HG03135 (cell line): ENCODE measurements around the gene BCAR3.
A peak's percentile ranks its signal among the peaks of the same experiment; 100 is the strongest.
"Not testable (repeated sequence)": the region's sequence is repeated elsewhere in the genome, so short reads cannot be mapped to it uniquely, and the experiment has no call there.

ENCODE experiments used
- ATAC-seq: cut with Tn5 transposase; IDR thresholded peaks from one replicate; pipeline ENCODE4 v1.9.1; 2021; ENCODE audit warnings: mild to moderate bottlenecking, moderate library complexity; ENCODE audit not compliant: unreplicated experiment

The BCAR3 gene

DNA sequence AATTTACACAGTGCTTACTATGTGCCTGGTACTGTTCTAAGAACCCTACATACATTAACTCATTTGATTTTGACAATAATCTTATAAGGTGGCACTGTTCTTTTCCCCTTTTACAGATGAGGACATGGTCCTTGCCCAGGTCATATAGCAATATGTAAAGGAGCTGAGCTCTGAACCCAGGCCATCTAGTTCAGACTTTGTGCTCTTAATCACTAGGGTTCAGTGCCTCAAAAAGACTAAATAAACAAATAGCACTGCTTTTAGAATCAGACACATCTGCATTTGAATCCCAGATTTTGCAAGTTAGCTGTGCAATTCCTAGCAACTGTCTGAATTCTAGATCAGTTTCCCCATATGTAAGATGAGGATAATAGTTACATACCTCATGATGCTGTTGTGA lies 8.7 kb upstream of the BCAR3 start:
- no peak for ATAC-seq

DNA sequence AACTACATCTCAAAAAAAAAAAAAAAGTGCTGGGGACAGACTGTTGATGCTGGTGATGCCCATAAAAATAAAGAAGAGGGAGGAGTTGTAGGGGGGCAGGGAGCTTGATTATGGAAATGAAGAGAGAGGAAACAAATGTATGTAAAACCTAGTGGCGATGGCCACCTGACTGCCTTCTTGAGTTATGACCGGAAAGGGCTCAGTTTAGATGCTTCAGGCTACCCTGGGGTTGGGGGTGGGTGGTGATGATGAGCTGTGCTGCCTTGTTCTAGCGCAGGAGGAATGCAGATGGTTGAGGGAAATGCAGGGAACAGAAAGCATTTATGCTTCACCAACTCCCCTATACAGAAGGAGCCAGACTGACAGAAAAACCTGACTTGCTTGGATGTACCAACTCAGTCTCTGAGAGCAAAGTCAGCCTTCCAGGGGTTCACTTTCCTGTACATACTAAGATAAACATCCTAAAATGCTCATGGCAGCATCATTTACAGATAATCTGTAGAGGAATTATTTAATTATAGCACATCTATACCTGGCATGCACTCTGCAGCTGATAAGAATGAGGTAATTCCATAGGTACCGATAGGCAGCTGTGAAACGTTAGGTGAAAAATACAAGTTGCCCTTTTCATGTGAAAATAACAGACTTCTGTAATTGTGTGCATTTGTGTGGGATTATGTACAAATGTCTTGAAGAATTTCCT lies 8.0 kb upstream of the BCAR3 start:
- no peak for ATAC-seq

DNA sequence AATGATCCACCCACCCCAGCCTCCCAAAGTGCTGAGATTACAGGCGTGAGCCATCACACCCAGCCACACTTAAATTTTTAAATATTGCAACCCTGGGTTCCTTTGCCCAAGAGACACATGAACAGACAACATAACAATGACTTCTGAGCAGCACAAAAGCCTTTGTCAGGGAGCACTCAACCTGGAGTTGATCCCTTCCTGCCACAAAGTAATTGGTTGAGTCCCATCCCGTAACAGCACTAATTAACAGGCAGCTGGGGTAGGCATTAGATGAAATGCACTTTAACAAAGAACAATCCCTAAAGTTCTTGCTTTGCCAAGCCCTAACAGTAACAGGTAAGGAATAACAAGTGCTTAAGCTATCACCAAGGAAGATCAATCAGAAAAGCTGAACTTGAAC lies 5.9 kb upstream of the BCAR3 start:
- ATAC-seq = no peak

DNA sequence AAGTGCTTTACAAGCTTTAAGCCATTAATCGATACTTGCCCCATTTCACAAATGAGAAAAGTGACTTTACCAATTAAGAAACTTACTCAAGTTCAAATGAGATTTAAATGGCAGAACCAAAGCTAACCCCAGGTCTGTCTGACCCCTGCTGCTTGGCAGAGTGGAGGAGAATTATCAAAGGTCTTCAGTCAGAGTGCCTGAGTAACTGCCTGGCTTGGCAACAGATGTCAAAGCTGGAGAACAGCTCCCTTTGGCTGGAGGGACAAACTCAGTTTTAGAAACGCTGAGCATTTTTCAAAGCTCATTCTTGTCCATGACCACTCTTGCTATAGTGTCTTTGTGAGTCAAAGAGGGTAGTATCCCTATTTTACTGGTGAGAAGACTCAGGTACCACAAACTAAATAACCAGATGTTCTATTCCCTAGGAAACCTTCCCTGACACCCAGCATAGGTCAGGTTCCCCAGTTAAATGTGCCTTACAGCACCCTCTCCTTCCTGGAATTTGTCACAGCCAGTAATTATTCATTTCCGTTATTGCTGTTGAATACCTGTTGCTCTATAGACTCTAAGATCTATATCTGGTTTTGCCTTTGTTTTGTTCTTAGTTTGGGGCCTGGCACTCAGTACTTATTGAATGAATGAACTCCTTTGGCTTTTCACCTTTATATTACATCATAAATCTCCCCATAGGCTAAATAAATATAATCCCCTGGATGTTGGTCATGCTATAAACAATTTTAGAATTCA lies 5.0 kb upstream of the BCAR3 start:
- no peak for ATAC-seq

DNA sequence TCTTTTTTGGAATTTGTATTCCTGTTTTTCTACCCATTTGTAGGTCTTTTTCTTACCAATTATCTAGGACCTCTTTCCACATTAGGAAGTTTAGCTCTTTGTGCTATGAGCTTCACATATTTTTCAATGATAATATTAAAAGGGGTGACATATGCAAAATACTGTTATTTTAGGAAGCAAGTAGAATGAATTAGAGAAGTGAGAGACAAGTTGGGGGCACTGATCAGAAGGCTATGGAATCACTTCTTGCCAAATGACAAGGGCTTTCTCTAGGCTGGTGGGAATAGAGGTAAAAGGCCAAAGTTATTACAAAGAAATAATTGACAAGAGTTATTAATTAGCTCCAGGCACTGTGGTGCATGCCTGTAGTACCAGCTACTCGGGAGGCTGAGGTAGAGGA lies 4.3 kb upstream of the BCAR3 start:
- ATAC-seq = no peak

DNA sequence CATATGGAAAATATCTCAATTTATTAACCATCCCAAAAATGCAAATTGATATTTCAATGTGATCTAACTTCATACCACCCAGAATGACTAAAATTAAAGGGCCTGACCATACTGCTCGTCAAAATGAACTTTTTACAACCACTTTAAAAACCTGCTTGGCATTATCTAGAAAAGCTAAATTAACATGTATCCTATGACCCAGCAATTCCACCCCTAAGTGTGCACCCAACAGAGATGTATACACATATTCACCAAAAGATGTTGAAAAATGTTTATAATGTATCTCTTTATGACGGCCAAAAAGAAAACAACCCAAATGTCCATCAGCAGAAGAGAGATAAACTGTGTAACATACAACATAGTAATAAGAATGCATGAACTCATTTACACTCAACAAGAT lies 1.6 kb upstream of the BCAR3 start:
- no peak for ATAC-seq

DNA sequence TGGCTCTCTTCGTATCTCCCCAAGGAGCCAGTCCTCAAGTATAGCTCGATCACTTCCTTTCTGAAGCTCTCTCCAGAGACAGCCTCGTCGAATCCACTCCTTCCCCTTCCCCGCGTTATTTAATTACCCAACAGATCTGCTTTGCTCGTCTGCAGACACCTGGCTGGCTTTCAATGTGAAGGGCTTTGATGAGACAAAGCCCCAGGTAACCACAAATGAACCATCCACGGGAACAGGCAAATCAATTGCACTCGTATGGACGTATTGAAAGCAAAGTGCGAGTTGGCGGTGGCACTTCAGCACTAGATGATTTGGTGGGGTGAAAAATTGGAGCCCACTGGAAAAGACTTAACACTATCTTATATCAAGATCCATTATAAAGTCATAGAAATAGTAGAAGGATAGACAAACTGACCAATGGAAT lies 364 bp upstream of the BCAR3 start:
- no peak for ATAC-seq

DNA sequence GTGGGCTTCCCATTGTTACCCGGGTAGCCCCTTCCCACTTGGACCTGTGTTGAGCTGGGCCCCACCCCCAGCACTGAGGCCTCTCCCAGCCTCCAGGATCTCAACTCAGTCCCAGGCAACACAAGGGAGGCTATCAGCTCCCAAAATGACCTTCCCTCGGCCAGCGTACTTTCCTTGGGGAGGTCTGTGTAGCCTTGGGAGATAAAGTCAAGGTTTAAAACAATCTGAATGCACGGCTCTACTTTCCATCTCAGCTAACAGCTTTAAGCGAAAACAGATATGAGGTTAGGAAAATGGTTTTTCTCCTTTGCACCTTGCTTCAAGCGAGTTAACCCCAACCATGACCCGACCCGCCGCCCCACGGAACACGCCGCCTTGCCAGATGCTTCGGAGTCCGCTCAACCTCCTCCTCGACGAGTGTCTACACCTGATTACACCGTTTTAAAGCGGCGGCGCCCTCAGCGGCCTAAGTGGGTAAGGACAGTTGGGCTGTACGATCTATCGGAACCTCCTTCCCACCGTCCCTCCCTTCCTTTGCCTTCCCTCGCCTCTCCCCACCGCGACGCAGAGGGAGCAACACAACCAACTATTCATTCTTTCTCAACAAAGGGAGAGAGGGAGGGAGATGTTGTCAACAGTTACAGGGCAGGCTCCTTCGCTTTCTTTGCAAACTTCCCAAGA lies 1.1 kb downstream of the BCAR3 start:
- ATAC-seq = peak; percentile 76

DNA sequence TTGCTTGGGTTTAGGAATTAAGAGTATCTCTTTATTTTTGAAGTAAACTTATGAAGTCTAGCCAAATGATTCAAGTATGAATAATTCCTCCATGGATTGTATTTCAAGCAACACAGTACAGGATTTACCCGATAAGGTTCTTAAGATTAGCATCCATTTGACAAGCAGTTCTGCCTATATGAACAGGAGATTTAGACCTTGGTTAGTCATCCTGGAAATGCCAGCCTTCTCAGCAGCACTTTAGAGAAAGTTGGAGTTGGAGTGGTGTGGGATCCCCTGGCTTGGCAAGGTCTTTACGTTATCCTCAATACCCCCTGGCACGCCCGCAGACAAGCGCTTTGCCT lies 1.6 kb downstream of the BCAR3 start:
- ATAC-seq = no peak

DNA sequence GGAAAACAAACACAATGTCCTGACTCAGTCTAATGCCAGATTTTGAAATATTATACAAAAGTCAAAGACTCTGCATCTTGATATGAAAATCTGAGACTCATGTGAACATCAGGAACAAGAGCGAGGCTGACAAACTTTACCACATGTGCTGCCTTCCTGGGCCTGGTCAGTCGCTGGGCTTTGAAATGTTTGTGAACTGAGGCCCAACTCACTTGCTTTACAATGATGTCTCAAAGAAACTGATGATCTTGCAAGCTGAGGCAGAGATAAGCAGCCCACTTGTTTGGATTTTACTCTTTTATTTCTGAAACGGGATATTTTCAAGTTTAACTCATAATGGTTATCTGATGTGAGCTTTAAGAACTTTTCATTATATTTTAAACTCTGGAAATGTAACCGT lies 2.1 kb downstream of the BCAR3 start:
- ATAC-seq = no peak

DNA sequence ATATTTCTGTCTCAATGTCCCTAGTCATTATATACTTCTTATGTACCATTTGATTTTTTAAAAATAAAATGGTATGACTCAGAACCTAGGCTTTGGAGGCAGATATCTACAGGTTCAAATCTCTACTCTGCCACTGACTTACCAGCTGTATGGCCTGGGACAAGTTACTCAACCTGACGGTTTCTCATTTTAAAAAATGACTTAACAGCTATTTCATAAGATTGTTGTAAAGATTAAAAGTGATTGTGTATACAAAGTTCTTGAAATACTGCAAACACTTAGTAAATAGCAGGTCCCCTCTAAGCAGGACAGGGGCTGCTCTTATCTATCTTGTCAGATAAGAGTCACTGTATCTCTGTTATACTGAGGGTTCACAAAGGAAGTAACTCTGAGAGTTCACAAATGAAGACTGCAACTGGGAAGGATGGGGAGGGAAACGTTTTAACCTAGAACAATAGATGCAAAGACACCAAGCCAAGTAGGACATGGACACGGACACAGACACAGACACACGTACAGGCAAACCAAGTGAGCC lies 2.6 kb downstream of the BCAR3 start:
- no peak for ATAC-seq

DNA sequence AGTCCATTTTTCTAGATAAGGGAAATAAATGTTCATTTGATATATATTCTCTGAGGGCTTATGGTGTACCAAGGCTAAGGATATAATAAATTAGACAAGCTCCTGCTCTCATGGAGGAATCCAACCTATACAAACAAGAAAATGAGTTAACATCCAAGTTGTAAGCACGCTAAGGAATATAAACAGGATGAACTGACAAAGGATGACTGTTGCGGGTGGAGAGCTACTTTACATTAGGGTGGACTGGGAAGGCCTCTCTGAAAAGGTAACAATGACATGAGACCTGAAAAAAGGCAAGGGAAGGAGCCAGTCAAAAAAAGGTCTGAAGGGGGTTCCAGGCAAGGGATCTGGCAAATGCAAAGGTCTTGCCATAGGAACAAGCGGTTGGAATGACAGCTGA lies 3.1 kb downstream of the BCAR3 start:
- ATAC-seq = no peak

DNA sequence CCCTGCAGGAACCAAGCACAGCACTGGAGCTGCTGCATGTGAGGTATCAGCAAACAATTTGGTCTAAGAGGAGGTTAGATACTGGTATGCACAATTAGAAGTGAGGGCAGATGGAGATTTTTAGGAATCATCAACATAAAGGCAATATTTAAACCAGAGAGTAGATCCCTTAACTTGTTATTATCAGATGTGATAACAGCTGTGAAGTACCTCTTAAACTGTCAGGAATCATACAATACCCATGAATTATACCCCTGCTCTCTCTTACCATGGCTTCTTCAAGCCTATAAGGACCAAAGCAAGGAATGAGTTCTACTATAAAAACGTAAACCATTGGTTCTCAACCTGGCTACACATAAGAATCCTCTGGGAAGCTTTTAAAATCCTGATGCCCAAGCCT lies 3.9 kb downstream of the BCAR3 start:
- no peak for ATAC-seq

DNA sequence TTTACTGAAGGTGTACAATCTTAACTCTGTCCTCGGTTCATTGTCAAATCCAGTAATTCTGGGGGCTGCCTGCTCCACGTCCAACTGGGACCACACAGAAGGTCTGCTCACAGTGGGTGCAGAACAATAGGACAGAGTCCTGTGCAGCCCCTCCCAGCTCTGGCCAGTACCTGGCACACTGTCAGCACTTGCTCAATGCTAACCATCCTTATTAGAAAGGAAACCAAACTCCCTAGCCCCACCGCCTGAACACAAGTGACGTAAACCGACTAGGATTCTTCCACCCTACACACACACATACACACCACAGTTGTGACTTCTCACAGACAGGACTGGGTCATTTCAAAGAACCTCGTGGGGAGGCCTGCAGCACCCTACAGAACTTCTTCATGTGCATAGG lies 5.2 kb downstream of the BCAR3 start:
- ATAC-seq = no peak

DNA sequence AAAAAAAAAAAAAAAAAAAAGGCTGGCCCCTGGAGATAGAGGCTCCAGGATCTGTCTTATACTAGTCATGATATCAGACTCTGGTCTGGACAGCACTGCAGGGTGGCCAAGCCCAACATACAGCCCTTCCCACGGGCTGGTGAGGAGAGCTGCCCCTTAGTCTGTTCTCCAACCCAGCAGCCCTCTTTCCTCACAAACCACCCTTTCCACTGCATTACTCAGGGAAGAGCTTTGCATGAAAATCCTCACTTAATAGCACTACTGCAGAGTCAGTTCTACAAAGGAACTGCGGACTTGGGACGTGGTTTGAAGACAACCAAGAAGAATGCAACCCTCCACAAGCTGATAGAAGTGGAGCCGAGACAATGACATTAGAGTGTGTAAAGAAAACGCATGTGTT lies 5.7 kb downstream of the BCAR3 start:
- ATAC-seq = no peak

DNA sequence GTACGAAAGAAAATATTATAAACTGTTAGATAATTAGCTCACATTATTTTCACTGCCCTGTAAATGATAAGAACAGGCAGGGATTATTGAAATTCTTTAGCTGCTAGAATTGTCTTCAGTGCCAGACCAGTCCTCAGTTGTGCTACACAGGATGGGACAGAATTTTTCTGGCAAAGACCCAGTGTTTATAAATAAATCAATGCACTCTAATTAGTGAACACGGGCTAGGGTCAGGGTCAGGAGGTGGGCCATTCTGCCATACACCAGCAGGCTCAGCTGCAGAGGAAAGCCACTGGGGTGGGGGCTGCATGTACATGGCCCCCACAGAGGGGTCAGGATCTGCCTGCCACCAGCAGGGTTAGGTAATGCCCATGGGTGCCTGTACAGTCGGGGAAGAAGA lies 6.4 kb downstream of the BCAR3 start:
- no peak for ATAC-seq

DNA sequence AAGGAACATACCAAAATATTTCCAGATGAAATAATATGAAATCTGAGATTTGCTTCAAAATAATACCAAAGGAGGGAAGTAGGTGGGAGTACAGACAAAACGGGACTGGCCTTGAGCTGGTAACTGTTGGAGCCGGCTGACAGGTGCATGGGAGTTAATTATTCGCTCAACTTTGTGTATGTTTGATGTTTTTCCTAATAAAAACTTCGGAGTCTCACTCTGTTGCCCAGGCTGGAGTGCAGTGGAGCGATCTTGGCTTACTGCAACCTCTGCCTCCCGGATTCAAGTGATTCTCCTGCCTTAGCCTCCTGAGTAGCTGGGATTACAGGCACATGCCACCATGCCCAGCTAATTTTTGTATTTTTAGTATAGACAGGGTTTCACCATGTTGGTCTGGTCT lies 7.6 kb downstream of the BCAR3 start:
- not testable (repeated sequence) for ATAC-seq

DNA sequence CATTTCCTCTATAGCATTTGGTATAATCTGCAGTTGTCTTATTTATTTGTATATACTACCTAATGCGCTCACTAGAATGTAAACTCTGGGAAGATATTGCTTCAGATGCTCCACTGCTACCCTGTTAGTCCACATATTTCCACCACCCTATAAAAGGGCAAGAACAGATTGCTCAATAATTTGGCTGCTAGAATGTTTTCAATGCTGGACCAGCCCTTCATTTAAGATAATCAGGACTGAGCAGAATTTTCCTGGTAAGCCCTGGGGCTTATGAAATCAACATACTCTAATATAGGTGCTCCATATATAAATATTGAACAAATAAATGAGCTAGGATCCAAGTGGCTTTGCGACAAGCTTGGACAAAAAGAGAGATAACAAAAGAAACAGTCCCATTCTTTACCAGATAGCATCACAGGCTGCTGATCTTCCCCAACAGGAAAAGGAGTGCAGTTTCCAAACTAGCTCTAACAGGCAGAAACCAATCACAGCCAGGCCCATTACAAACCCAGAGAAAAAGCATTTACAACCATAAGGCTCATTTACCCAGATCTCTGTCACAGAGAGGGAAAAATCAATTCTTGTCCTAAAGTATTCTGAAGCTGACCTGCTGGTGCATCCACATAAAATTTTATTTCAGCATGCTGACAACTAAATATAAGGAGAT lies 8.3 kb downstream of the BCAR3 start:
- no peak for ATAC-seq

DNA sequence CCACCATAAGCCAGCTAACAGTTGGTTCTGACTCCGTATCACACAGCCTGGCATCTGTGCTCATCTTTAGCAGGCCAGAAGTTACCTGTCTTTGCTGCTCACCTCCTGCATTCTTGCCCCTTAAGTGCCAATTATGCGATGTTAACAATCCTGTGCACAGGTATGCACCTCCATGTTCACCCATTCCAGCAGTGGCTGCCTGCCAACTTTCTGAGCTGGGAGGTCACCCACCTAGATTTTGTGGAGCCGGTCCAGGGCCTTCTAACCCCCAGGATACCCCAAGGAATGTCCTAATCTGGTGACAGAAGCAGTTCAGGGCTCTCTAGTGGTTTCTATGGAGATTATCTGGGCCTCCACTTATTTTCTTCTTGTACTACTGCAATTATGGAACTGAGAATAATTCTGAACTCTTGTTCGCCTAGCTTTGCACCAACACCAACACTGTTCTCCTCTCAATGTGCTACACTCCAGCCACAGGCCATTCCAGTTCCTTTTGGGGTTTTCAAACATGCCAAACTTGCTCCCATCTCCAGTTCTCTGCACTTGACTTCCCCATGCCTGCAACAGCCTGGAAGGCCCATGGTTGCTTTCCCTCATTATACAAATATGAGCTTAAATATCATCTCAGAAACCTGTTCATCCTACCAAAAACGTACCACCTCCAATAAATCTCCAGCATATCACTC lies 9.0 kb downstream of the BCAR3 start:
- no peak for ATAC-seq

DNA sequence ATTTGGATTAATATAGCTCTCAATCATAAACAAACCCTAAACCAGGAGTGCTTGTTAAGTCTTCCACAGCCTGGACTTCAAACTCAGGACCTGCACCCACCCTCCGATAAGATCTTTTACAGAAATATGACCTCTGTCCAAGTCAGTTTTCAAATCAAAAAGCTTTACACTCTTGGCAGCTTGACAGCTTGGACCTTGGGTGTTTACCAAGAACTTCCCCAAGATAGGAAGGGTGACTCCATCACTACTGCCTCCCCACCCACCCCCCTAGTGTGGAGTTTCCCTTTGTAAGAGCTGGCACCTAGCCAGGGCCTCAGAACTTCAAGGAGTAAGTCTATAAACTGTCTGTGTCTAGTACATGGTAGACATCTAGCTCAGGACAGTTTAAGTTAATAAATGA lies 9.6 kb downstream of the BCAR3 start:
- no peak for ATAC-seq

DNA sequence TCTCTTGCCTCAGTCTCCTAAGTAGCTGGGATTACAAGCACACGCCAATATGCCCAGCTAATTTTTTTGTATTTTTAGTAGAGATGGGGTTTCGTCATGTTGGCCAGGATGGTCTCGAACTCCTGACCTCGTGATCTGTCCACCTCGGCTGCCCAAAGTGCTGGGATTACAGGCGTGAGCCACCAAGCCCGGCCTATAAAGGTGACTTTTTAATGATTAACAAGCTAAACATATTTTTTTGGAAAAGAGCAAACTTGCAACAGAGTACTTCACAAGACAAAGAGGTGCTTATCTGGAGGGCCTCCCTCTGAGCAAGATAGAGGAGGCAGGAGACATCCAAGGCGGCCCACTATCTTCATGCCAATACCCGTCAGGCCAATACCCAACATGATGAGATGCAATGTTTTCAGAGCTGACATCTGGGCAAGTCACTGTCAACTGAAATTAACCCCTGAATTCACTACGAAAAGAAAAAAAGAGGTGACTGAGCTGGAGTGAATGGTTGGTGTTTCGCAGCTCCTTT lies 10.5 kb downstream of the BCAR3 start:
- no peak for ATAC-seq
